HepG2 (cell line): Measurements from ENCODE around the gene CRYM. TPM values are rescaled to one million over a fixed set of nuclear protein-coding genes. Genes with fewer than 3 reads are reported as not detected.

ENCODE experiments used
- ARNTL ChIP-seq: sonication (generic); formaldehyde crosslinking; IDR thresholded peaks from 2 replicates; pipeline ENCODE4 v1.4.0; 2020; ENCODE audit warnings: mild to moderate bottlenecking, missing genetic modification reagents
- ASH2L ChIP-seq: fragments of 300-600, 200-600 bp; sonication (generic); IDR thresholded peaks from 2 replicates; pipeline ENCODE4 v1.7.0; 2017; ENCODE audit warnings: low read depth, mild to moderate bottlenecking, moderate library complexity, mixed read lengths, low read length; ENCODE audit not compliant: insufficient read length
- CC2D1A ChIP-seq: sonication (generic); formaldehyde crosslinking; IDR thresholded peaks from 2 replicates; pipeline ENCODE4 v1.8.1; 2023; ENCODE audit warnings: mild to moderate bottlenecking, missing genetic modification reagents
- HOXA5 ChIP-seq: sonication (generic); formaldehyde crosslinking; IDR thresholded peaks from 2 replicates; pipeline ENCODE4 v1.4.0; 2020; ENCODE audit warnings: missing genetic modification reagents
- KMT2B ChIP-seq: IDR thresholded peaks from 2 replicates; pipeline ENCODE4 v1.6.1; 2016; ENCODE audit warnings: missing genetic modification reagents, missing compliant biosample characterization
- MIER3 ChIP-seq: IDR thresholded peaks from 2 replicates; pipeline ENCODE4 v1.6.1; 2016; ENCODE audit warnings: missing compliant biosample characterization, borderline replicate concordance
- MXI1 ChIP-seq: IDR thresholded peaks from 3 replicates; pipeline ENCODE4 v1.6.1; 2012; ENCODE audit warnings: low read depth, low read length, inconsistent platforms, borderline replicate concordance
- NFE2L2 ChIP-seq: fragments of 150-350 bp; IDR thresholded peaks from 2 replicates; pipeline ENCODE4 v1.6.1; 2014; ENCODE audit warnings: low read length
- POGZ ChIP-seq: sonication (generic); formaldehyde crosslinking; IDR thresholded peaks from 2 replicates; pipeline ENCODE4 v1.4.0; 2020; ENCODE audit warnings: mild to moderate bottlenecking, missing genetic modification reagents
- RAD51 ChIP-seq: fragments of 450-650 bp; IDR thresholded peaks from 2 replicates; pipeline ENCODE4 v1.6.1; 2016; ENCODE audit warnings: borderline replicate concordance
- RFXANK ChIP-seq: IDR thresholded peaks from 2 replicates; pipeline ENCODE4 v1.6.1; 2016
- SNAPC2 ChIP-seq: sonication (generic); formaldehyde crosslinking; IDR thresholded peaks from 2 replicates; pipeline ENCODE4 v1.8.1; 2022; ENCODE audit warnings: mild to moderate bottlenecking, missing genetic modification reagents
- TAF15 ChIP-seq: fragments of 200-400 bp; formaldehyde crosslinking; IDR thresholded peaks from one replicate; pipeline ENCODE4 v1.6.1; 2018; ENCODE audit warnings: mild to moderate bottlenecking, low read depth, low read length; ENCODE audit not compliant: poor library complexity, severe bottlenecking
- ZIK1 ChIP-seq: sonication (generic); formaldehyde crosslinking; IDR thresholded peaks from 2 replicates; pipeline ENCODE4 v1.5.0; 2020; ENCODE audit warnings: mild to moderate bottlenecking, low read depth, missing genetic modification reagents, borderline replicate concordance
- ZNF251 ChIP-seq: sonication (generic); formaldehyde crosslinking; IDR thresholded peaks from 2 replicates; pipeline ENCODE4 v1.9.0; 2021; ENCODE audit warnings: mild to moderate bottlenecking, missing genetic modification reagents
- ZNF343 ChIP-seq: sonication (generic); formaldehyde crosslinking; IDR thresholded peaks from 2 replicates; pipeline ENCODE4 v1.4.0; 2020; ENCODE audit warnings: mild to moderate bottlenecking, missing genetic modification reagents
- ZNF652 ChIP-seq: IDR thresholded peaks from 2 replicates; pipeline ENCODE4 v1.6.1; 2016; ENCODE audit warnings: low read depth, borderline replicate concordance
- ZNF83 ChIP-seq: sonication (generic); formaldehyde crosslinking; IDR thresholded peaks from 2 replicates; pipeline ENCODE4 v1.4.0; 2020; ENCODE audit warnings: missing genetic modification reagents, mild to moderate bottlenecking, borderline replicate concordance
- ZSCAN21 ChIP-seq: sonication (generic); formaldehyde crosslinking; IDR thresholded peaks from 2 replicates; pipeline ENCODE4 v1.8.0; 2022; ENCODE audit warnings: mild to moderate bottlenecking, missing genetic modification reagents, moderate library complexity, borderline replicate concordance
- polyA plus RNA-seq, 8 experiments: library from polyadenylated mRNA; depleted of rRNA in 3 of 8; stranded (reverse) in 7 of 8; unstranded in 1 of 8; fragments of >200 nt; fragmentation: Illumina TruSeq in 4 of 8; extraction: Trizol in 4 of 8; gene quantifications; 2 replicates each; pipeline versions ENCODE4 v1.2.1 to v1.2.3, GENCODE V29; 2011 to 2016; ENCODE audit warnings: low read depth in 4 of 8, missing spikeins in 1 of 8, mixed read lengths in 1 of 8; ENCODE audit not compliant: insufficient read depth in 1 of 8
- total RNA-seq, 5 experiments: library from RNA; depleted of rRNA; stranded (reverse); fragments of >200 nt; fragmentation: Illumina TruSeq; extraction: Trizol; gene quantifications; 2 replicates each; pipeline ENCODE4 v1.2.3, GENCODE V29; 2016; ENCODE audit warnings: low read depth in 1 of 5
- TF ChIP-seq, protein P1 (sequence below): IDR thresholded peaks from 2 replicates; pipeline ENCODE4 v1.6.1; 2016; ENCODE audit warnings: missing compliant biosample characterization, missing genetic modification reagents, borderline replicate concordance
- TF ChIP-seq, protein P2 (sequence below): sonication (generic); formaldehyde crosslinking; IDR thresholded peaks from 2 replicates; pipeline ENCODE4 v1.5.0; 2020; ENCODE audit warnings: mild to moderate bottlenecking, missing genetic modification reagents, borderline replicate concordance
- TF ChIP-seq, protein P3 (sequence below): sonication (generic); formaldehyde crosslinking; IDR thresholded peaks from 2 replicates; pipeline ENCODE4 v1.5.0; 2020; ENCODE audit warnings: mild to moderate bottlenecking, missing genetic modification reagents
- TF ChIP-seq, protein P4 (sequence below): sonication (generic); formaldehyde crosslinking; IDR thresholded peaks from 2 replicates; pipeline ENCODE4 v1.5.1; 2020; ENCODE audit warnings: mild to moderate bottlenecking, missing genetic modification reagents

The CRYM gene
- total and polyA plus RNA-seq, 2 of the 13 experiments (the other 11 are each of a cell fraction or from before 2014, with no cell fraction given), result 1.9 to 2.2 TPM

DNA sequence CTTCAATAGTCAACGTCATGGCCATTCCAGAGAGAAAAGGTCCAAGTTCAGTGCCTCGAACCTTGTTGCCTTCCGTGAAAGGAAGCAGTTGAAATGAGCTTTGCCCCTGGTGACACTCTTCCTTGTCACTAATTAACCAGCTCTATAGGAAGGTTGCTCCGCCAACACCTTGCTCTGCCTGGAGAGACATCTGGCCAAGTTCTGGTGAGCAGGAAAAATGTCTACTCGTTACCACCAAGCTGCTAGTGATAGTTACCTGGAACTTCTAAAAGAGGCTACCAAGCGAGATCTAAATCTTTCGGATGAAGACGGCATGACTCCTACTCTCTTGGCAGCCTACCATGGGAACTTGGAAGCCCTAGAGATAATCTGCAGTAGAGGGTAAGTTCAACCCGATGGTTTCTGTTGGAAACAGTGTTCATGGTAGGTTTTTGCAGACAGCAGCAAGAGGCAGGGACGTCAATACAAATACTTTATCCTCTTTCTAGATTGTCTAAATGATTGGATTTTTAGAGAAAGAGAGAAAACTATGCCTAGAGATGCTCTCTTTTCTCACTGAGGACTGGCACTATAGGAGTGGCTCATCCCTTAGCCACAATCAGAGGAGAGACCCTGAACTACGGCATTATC is 44.5 kb downstream of the CRYM start, which contains the start of gene ANKS4B (continued):
- TF ChIP-seq, protein P1, sequence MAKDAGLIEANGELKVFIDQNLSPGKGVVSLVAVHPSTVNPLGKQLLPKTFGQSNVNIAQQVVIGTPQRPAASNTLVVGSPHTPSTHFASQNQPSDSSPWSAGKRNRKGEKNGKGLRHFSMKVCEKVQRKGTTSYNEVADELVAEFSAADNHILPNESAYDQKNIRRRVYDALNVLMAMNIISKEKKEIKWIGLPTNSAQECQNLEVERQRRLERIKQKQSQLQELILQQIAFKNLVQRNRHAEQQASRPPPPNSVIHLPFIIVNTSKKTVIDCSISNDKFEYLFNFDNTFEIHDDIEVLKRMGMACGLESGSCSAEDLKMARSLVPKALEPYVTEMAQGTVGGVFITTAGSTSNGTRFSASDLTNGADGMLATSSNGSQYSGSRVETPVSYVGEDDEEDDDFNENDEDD (CRISPR knock-in tag), result no peak
- TF ChIP-seq SNAPC2 (CRISPR knock-in tag), result 0 out of 2 replicates have a peak, but pooled peaks have one; percentile 68
- TF ChIP-seq ZNF652 (CRISPR knock-in tag), result no peak; the same call in 1 of the 2 replicates
- TF ChIP-seq KMT2B (CRISPR knock-in tag), result peak; percentile 72
- TF ChIP-seq ZNF251 (CRISPR knock-in tag), result no peak
- peak; percentile 94 for TF ChIP-seq POGZ (CRISPR knock-in tag)
- TF ChIP-seq TAF15, result no peak
- TF ChIP-seq MXI1, result peak; percentile 77; the same call in 1 of the 3 replicates
- no peak for TF ChIP-seq RAD51
- peak; percentile 97; the same call in 1 of the 2 replicates for TF ChIP-seq MIER3
- TF ChIP-seq, protein P2, sequence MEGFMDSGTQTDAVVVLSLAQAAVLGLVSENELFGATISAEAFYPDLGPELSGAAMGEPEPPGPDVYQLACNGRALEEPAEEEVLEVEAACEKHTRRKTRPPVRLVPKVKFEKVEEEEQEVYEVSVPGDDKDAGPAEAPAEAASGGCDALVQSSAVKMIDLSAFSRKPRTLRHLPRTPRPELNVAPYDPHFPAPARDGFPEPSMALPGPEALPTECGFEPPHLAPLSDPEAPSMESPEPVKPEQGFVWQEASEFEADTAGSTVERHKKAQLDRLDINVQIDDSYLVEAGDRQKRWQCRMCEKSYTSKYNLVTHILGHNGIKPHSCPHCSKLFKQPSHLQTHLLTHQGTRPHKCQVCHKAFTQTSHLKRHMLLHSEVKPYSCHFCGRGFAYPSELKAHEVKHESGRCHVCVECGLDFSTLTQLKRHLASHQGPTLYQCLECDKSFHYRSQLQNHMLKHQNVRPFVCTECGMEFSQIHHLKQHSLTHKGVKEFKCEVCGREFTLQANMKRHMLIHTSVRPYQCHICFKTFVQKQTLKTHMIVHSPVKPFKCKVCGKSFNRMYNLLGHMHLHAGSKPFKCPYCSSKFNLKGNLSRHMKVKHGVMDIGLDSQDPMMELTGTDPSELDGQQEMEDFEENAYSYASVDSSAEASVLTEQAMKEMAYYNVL (CRISPR knock-in tag), result peak; percentile 90; the same call in 1 of the 2 replicates
- TF ChIP-seq HOXA5 (CRISPR knock-in tag), result peak; percentile 82
- TF ChIP-seq RFXANK (CRISPR knock-in tag), result peak; percentile 78; the same call in 1 of the 2 replicates
- peak; percentile 76 for TF ChIP-seq ASH2L
- 0 out of 2 replicates have a peak, but pooled peaks have one; percentile 50 for TF ChIP-seq ZIK1
- TF ChIP-seq, protein P3, sequence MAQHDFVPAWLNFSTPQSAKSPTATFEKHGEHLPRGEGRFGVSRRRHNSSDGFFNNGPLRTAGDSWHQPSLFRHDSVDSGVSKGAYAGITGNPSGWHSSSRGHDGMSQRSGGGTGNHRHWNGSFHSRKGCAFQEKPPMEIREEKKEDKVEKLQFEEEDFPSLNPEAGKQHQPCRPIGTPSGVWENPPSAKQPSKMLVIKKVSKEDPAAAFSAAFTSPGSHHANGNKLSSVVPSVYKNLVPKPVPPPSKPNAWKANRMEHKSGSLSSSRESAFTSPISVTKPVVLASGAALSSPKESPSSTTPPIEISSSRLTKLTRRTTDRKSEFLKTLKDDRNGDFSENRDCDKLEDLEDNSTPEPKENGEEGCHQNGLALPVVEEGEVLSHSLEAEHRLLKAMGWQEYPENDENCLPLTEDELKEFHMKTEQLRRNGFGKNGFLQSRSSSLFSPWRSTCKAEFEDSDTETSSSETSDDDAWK (CRISPR knock-in tag), result no peak
- TF ChIP-seq, protein P4, sequence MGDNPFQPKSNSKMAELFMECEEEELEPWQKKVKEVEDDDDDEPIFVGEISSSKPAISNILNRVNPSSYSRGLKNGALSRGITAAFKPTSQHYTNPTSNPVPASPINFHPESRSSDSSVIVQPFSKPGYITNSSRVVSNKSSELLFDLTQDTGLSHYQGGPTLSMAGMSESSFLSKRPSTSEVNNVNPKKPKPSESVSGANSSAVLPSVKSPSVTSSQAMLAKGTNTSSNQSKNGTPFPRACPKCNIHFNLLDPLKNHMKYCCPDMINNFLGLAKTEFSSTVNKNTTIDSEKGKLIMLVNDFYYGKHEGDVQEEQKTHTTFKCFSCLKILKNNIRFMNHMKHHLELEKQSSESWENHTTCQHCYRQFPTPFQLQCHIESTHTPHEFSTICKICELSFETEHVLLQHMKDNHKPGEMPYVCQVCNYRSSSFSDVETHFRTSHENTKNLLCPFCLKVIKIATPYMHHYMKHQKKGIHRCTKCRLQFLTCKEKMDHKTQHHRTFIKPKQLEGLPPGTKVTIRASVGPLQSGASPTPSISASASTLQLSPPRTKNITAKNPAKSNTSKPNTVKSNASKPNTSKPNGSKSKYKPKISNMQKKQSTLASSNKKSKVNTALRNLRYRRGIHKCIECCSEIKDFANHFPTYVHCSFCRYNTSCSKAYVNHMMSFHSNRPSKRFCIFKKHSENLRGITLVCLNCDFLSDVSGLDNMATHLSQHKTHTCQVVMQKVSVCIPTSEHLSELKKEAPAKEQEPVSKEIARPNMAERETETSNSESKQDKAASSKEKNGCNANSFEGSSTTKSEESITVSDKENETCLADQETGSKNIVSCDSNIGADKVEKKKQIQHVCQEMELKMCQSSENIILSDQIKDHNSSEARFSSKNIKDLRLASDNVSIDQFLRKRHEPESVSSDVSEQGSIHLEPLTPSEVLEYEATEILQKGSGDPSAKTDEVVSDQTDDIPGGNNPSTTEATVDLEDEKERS (CRISPR knock-in tag), result peak; percentile 92
- no peak for TF ChIP-seq NFE2L2
- TF ChIP-seq ZNF343, result 0 out of 2 replicates have a peak, but pooled peaks have one; percentile 79
- TF ChIP-seq ZNF83 (CRISPR knock-in tag), result no peak
- peak; percentile 80; the same call in 1 of the 2 replicates for TF ChIP-seq ARNTL (CRISPR knock-in tag)
- TF ChIP-seq CC2D1A (CRISPR knock-in tag), result 0 out of 2 replicates have a peak, but pooled peaks have one; percentile 14
- no peak for TF ChIP-seq ZSCAN21 (CRISPR knock-in tag)
